GM12864 (cell line): ENCODE results near the gene KCNC2.

Experiments used
- DNase-seq: peaks from one replicate; pipeline ENCODE4 v3.0.0-alpha.2; 2011; ENCODE audit warnings: low read depth
- H3K4me3 ChIP-seq: 2 replicates; pipeline ENCODE4 v1.5.1; 2011; ENCODE audit warnings: mild to moderate bottlenecking, low read depth, low read length, control low read depth
- TF ChIP-seq, protein P1 (sequence below): IDR thresholded peaks from 2 replicates; pipeline ENCODE4 v1.5.1; 2011; ENCODE audit warnings: low read depth, mild to moderate bottlenecking, moderate library complexity, low read length, control low read depth, inconsistent platforms; ENCODE audit errors: missing control alignments

KCNC2 gene

GRCh38 chr12:75212072-75212471 is 2.4 kb upstream of the KCNC2 start:
- DNase-seq = no peak
- TF ChIP-seq, protein P1, sequence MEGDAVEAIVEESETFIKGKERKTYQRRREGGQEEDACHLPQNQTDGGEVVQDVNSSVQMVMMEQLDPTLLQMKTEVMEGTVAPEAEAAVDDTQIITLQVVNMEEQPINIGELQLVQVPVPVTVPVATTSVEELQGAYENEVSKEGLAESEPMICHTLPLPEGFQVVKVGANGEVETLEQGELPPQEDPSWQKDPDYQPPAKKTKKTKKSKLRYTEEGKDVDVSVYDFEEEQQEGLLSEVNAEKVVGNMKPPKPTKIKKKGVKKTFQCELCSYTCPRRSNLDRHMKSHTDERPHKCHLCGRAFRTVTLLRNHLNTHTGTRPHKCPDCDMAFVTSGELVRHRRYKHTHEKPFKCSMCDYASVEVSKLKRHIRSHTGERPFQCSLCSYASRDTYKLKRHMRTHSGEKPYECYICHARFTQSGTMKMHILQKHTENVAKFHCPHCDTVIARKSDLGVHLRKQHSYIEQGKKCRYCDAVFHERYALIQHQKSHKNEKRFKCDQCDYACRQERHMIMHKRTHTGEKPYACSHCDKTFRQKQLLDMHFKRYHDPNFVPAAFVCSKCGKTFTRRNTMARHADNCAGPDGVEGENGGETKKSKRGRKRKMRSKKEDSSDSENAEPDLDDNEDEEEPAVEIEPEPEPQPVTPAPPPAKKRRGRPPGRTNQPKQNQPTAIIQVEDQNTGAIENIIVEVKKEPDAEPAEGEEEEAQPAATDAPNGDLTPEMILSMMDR = no peak
- H3K4me3 ChIP-seq = no peak overlapping the region

DNA sequence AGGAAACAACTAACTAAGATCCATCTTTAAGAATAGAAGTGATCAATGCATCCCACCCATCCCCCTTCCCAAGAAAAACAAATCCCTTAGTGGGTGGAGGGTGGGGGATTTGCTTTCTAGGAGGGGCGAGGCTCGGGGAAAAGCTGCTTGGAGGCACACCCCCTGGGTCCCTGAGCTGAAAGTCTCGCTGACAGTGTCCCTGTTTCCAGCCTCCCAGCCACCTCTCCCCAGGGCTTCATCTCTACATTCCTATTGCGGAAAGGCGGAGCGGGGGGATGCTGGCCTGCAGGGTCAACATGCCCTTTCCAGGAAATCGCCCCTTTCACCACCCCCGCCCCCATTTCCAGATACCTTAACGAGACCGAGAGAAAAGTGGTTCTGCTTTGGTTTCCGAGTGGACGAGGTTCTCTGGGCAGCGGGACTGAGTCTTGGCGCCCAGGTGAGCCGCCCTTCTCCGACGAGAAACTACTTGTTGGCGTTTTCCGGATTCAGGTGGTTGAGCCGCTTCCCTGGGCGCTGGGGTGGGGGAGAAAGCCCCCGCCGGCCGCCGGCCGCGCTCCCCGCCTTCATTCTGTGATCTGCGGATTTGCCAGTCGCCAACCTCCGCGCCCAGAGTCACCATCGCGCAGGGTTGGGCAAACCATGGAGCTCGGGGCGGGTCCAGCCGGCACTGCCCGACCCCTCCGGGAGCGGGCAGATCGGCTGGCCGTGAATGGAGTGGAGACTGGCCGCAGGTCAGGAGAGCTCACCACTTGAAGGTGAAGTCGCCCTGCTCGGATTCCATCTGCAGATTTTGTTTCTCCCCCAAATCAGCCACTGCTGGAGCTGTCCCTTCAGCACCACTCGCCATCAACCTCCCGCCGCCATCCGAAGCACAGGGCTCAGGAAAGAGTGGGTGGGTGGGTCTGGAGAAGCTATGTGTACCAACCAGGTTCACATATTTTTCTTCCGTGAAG is 505 bp downstream of the KCNC2 start:
- no peak overlapping the region for H3K4me3 ChIP-seq
- TF ChIP-seq, protein P1 = no peak
- DNase-seq = no peak

DNA sequence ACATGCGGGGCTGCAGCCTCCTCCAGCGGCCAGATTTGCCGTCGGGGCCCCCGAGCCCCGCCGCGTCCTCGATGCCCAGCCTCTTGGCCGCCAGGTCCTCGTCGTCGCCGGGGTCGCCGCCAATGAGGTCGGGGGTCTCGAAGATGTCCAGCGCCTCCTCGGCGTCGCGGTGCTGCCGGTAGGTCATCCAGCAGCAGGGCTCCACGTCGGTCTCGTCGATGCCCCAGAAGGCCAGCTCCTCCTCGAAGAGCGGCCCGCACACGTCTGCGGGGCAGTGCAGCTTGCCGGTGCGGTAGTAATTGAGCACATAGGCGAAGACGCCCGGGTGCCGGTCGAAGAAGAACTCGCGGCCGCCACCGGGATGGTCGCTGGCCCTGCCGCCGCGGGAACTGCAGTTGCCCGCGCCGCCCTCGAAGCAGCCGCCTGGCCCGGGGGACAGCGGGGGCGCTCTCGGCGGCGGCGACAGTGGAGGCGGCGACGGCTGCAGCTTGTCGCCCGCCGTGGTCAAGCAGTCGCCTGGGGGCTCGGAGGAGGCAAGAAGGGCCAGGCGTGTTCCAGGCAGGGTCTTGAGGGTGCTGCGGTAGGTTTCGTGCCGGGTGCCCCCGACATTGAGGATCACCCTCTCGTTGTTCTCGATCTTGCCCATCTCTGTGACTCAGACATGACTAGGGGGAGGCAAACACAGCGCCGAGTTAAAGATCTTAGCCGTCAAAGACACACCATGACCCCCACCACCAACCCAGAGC is 2.1 kb downstream of the KCNC2 start:
- no peak overlapping the region for H3K4me3 ChIP-seq
- no peak for DNase-seq
- TF ChIP-seq, protein P1 = no peak

DNA sequence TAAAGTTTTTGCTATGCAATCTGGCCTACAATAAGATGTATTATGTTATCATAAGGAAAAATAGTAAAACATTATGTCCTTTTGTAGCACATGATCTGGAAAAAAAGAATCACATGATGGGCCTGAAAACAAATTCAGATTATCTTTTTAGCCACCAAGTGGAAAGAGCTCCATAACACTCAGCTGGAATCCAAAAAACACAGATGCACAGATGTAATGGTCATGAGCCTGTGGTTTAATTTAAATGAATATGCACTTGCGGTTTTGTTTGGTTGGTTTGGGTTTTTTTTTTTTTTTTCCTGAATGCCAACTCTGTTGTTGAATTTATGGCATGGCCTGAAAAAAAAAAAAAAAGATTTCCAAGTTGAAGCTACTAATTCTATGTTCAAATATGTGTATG is 4.1 kb downstream of the KCNC2 start:
- DNase-seq = no peak
- H3K4me3 ChIP-seq = no peak overlapping the region
- TF ChIP-seq, protein P1 = no peak

DNA sequence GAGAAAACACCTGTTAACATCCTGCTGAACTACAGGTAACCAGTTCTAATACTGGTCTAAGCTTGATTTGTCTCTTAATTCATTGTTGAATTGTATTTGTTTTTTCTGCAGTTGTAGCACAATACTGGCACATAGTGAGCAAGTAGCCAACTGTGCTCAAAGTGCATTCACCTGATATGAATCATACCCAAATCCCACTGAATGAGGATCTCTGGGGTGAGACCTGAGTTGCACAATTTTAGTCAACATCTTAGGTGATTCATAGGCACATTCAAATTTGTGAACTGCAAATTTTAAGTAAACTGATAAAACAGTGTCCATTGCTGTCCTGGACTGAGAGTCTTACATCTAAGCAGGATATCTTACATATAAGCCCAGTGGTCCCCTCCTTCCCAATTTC is 12.8 kb downstream of the KCNC2 start:
- H3K4me3 ChIP-seq = no peak overlapping the region
- TF ChIP-seq, protein P1 = no peak

GRCh38 chr12:75196408-75196807 is 13.2 kb downstream of the KCNC2 start:
- no peak overlapping the region for H3K4me3 ChIP-seq
- TF ChIP-seq, protein P1 = no peak
- no peak for DNase-seq

More for the DNA sequence above, 12.8 kb downstream of the KCNC2 start:
- no peak for DNase-seq
